ENCODE results near the gene VAV2.
"Not testable (repeated sequence)": the region's sequence is repeated elsewhere in the genome, so short reads cannot be mapped to it uniquely, and the experiment has no call there.

VAV2 gene

GRCh38 chr9:133996531-133997520, 4.7 kb upstream of the VAV2 start:
- DNase-seq (ENCODE audit: low spot score): no peak

- no peak for DNase-seq (ENCODE audit: low spot score)
Observed at GRCh38 chr9:133995012-133995896, 3.1 kb upstream of the VAV2 start.

GRCh38 chr9:133994353-133995011, 2.4 kb upstream of the VAV2 start:
- peak; percentile 50 for DNase-seq (ENCODE audit: low spot score)

- DNase-seq (ENCODE audit: low spot score): no peak
Observed at GRCh38 chr9:133993635-133994253, 1.6 kb upstream of the VAV2 start.

- peak; percentile 17 for DNase-seq (ENCODE audit: low spot score)
Observed at GRCh38 chr9:133992780-133993634, 883 bp upstream of the VAV2 start.

- no peak for DNase-seq (ENCODE audit: low spot score)
Observed at GRCh38 chr9:133991214-133991921, 756 bp downstream of the VAV2 start.

GRCh38 chr9:133990366-133991213, 1.5 kb downstream of the VAV2 start:
- DNase-seq (ENCODE audit: low spot score): no peak

- no peak for DNase-seq (ENCODE audit: low spot score)
Observed at GRCh38 chr9:133989625-133990365, 2.3 kb downstream of the VAV2 start.

GRCh38 chr9:133988771-133989170, 3.4 kb downstream of the VAV2 start:
- not testable (repeated sequence) for DNase-seq (ENCODE audit: low spot score)

GRCh38 chr9:133987946-133988665, 4.0 kb downstream of the VAV2 start:
- no peak for DNase-seq (ENCODE audit: low spot score)

GRCh38 chr9:133987446-133987788, 4.7 kb downstream of the VAV2 start:
- no peak for DNase-seq (ENCODE audit: low spot score)

- no peak for DNase-seq (ENCODE audit: low spot score)
Observed at GRCh38 chr9:133986774-133987445, 5.2 kb downstream of the VAV2 start.

GRCh38 chr9:133986061-133986460, 6.1 kb downstream of the VAV2 start:
- no peak for DNase-seq (ENCODE audit: low spot score)

- no peak for DNase-seq (ENCODE audit: low spot score)
Observed at GRCh38 chr9:133982971-133983720, 9.0 kb downstream of the VAV2 start.

GRCh38 chr9:133981958-133982681, 10.0 kb downstream of the VAV2 start:
- no peak for DNase-seq (ENCODE audit: low spot score)

GRCh38 chr9:133981589-133981957, 10.6 kb downstream of the VAV2 start:
- DNase-seq (ENCODE audit: low spot score): no peak

All from pons (tissue), 1 donor.